ENCODE results near the gene CIAPIN1.

The CIAPIN1 gene

DNA sequence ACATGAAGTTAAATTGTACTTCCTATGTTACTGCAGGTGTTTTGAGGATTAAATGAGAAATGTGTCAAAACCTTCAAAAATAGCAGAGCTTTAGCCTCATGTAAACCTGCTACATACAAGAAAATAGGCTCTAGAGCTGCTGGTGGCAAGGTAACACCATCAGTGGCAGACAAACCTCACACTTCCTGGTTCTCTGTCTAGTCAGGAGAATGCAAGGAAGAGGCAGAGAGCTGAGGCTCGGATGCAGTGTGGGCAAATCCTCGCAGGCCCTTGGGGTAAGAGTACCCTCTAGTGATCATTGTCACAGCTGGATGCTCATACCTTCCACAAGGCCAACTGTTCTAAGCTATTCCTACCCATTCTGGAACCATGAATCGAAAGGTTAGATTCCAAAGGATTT is 14.2 kb downstream of the CIAPIN1 start:
- H3K9ac ChIP-seq (ENCODE audit: low read depth, low read length), result no peak overlapping the region
- H3K27ac ChIP-seq (ENCODE audit: low read depth, low read length), result no peak overlapping the region
- no peaks in the 10 kb centered on the region for H3K9me3 ChIP-seq (ENCODE audit: insufficient read depth, low read depth, low read length)
- peaks cover 95% of the 10 kb centered on the region for H3K36me3 ChIP-seq (ENCODE audit: insufficient read depth, low read length)
- no peaks in the 10 kb centered on the region for H3K4me1 ChIP-seq (ENCODE audit: insufficient read depth, low read length)
- no peaks in the 10 kb centered on the region for H3K27me3 ChIP-seq (ENCODE audit: insufficient read depth, low read length)
- H3K4me3 ChIP-seq (ENCODE audit: low read length), result no peak overlapping the region
- WGBS, result 95% methylated on average over 3 of the region's 3 CpGs

DNA sequence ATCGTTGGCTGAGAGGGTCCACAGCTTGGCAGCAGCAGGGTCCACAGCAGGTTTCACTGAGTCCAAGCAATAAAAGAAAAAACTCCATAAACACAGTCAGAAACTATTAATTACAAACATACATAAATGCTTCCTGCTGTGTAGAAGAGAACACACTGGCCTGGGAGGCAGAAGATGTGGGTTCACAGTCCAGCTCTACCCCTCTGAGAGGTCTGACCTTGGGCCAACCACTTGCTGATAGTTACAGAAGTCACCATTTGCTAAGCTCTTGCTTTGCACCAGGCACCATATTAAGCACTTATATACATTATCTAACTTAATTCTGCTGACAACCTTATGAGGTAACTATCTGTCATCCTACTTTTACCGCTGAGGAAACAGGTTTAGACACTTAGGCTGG is 14.7 kb downstream of the CIAPIN1 start:
- H3K9me3 ChIP-seq (ENCODE audit: insufficient read depth, low read depth, low read length), result no peaks in the 10 kb centered on the region
- 94% methylated on average over 2 of the region's 2 CpGs for WGBS
- H3K4me1 ChIP-seq (ENCODE audit: insufficient read depth, low read length), result no peaks in the 10 kb centered on the region
- no peak overlapping the region for H3K4me3 ChIP-seq (ENCODE audit: low read length)
- no peak overlapping the region for H3K27ac ChIP-seq (ENCODE audit: low read depth, low read length)
- no peaks in the 10 kb centered on the region for H3K27me3 ChIP-seq (ENCODE audit: insufficient read depth, low read length)
- peaks cover 94% of the 10 kb centered on the region for H3K36me3 ChIP-seq (ENCODE audit: insufficient read depth, low read length)
- no peak overlapping the region for H3K9ac ChIP-seq (ENCODE audit: low read depth, low read length)

DNA sequence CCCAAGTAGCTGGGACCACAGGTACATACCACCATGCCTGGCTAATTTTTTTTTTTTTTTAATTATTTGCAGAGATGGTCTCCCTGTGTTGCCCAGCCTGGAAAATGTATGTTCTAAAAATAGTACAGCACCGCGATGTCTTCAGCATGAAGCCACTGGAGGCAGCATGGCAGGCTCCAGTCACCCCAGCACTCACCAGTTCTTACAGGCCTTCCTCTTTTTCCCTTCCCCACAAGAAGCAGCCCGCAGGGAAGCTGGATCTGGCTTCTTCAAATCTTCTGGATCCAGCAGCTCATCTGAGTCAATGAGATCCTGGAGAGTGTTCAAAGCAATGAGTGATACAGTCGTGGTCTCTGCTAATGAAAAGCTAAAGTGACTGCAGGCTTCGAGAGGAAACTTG is 16.2 kb downstream of the CIAPIN1 start:
- Histone ChIP-seq H3K4me1 (ENCODE audit: insufficient read depth, low read length) (no peaks in the 10 kb centered on the region), H3K9me3 (ENCODE audit: insufficient read depth, low read depth, low read length) (no peaks in the 10 kb centered on the region), H3K4me3 (ENCODE audit: low read length) (no peak overlapping the region), H3K36me3 (ENCODE audit: insufficient read depth, low read length) (peaks cover 91% of the 10 kb centered on the region), H3K27me3 (ENCODE audit: insufficient read depth, low read length) (no peaks in the 10 kb centered on the region), H3K9ac (ENCODE audit: low read depth, low read length) (no peak overlapping the region), H3K27ac (ENCODE audit: low read depth, low read length) (no peak overlapping the region)
- WGBS, result 93% methylated on average over 5 of the region's 5 CpGs

DNA sequence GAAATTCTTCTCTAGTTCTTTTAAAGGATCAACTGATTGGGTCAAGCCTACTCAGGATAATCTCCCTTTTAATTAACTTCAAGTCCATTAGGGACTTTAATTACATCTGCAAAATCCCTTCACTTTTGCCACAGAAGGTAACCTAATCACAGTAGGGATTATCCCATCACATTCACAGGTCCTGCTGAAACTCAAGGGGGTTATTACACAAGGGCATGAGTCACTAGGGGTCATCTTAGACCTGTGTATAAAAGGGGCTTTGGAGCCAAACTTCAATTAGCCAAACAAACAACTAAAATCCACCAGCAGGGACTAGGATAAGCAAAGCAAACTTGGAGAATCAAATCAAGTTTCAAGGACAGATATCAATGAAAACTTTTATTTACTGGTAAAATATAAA is 19.4 kb downstream of the CIAPIN1 start:
- no peaks in the 10 kb centered on the region for H3K9me3 ChIP-seq (ENCODE audit: insufficient read depth, low read depth, low read length)
- H3K4me1 ChIP-seq (ENCODE audit: insufficient read depth, low read length), result no peaks in the 10 kb centered on the region
- H3K9ac ChIP-seq (ENCODE audit: low read depth, low read length), result no peak overlapping the region
- H3K4me3 ChIP-seq (ENCODE audit: low read length), result no peak overlapping the region
- peaks cover 60% of the 10 kb centered on the region for H3K36me3 ChIP-seq (ENCODE audit: insufficient read depth, low read length)
- no peak overlapping the region for H3K27ac ChIP-seq (ENCODE audit: low read depth, low read length)
- no peaks in the 10 kb centered on the region for H3K27me3 ChIP-seq (ENCODE audit: insufficient read depth, low read length)

DNA sequence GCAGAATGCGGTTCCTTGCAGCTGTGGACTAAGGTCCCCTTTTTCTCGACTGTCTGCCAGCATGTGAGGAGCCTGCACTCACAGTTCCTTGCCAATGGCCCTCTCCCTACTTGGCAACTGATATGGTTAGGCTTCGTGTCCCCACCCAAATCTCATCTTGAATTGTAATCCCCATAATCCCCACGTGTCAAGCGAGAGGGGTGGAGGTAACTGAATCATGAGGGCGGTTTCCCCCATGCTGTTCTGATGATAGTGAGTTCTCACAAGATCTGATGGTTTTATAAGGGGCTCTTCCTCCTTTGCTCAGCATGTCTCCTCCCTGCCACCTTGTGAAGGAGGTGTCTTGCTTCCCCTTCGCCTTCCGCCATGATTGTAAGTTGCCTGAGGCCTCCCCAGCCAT is 19.9 kb downstream of the CIAPIN1 start:
- Histone ChIP-seq H3K4me1 (ENCODE audit: insufficient read depth, low read length) (no peaks in the 10 kb centered on the region), H3K36me3 (ENCODE audit: insufficient read depth, low read length) (peaks cover 55% of the 10 kb centered on the region), H3K27me3 (ENCODE audit: insufficient read depth, low read length) (no peaks in the 10 kb centered on the region), H3K9me3 (ENCODE audit: insufficient read depth, low read depth, low read length) (no peaks in the 10 kb centered on the region), H3K4me3 (ENCODE audit: low read length) (no peak overlapping the region), H3K9ac (ENCODE audit: low read depth, low read length) (no peak overlapping the region), H3K27ac (ENCODE audit: low read depth, low read length) (no peak overlapping the region)
- 93% methylated on average over 8 of the region's 8 CpGs for WGBS

DNA sequence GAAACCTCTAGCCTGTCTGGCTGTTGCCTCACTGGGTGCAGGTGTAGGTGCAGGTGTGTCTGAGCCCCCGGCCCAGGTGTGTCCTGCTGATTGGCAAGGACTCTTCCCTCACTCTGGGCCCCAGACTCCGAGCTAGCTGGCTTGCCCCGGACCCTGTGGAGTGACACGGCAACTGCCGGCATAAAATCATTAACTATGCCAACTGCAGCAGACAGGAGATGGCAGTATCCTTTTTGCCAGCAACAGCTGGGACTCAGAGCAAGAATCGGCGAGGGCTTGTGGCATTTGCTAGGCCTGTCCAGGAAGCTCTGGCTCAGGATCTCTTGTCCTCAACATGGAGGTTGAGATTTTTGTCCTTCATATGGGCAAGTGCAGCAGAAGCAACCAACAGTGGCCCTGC is 20.8 kb downstream of the CIAPIN1 start:
- H3K4me1 ChIP-seq (ENCODE audit: insufficient read depth, low read length), result no peaks in the 10 kb centered on the region
- H3K4me3 ChIP-seq (ENCODE audit: low read length), result no peak overlapping the region
- H3K27me3 ChIP-seq (ENCODE audit: insufficient read depth, low read length), result no peaks in the 10 kb centered on the region
- H3K9ac ChIP-seq (ENCODE audit: low read depth, low read length), result no peak overlapping the region
- no peak overlapping the region for H3K27ac ChIP-seq (ENCODE audit: low read depth, low read length)
- 95% methylated on average over 7 of the region's 7 CpGs for WGBS
- peaks cover 45% of the 10 kb centered on the region for H3K36me3 ChIP-seq (ENCODE audit: insufficient read depth, low read length)
- H3K9me3 ChIP-seq (ENCODE audit: insufficient read depth, low read depth, low read length), result no peaks in the 10 kb centered on the region

DNA sequence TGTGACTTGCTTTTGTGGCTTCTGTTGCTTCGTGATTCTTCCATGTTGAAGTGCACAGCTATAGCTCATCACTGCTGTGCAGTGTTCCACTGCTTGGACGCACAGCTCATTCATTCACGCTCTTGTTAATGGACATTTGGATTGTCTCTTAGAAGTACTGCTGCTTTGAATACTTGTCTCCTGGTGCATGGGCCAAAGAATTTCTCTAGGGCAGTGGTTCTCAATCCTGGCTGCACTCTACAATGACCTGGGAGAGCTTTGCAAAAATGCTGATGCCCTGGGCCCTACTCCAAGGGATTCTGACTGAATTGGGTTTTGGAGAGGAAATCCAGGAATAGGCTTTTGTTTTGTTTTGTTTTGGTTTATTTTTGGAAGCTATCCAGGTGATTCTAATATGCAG is 22.6 kb downstream of the CIAPIN1 start:
- WGBS, result 88% methylated on average over 3 of the region's 3 CpGs
- Histone ChIP-seq H3K9ac (ENCODE audit: low read depth, low read length) (no peak overlapping the region), H3K36me3 (ENCODE audit: insufficient read depth, low read length) (peaks cover 28% of the 10 kb centered on the region), H3K4me3 (ENCODE audit: low read length) (no peak overlapping the region), H3K27ac (ENCODE audit: low read depth, low read length) (no peak overlapping the region), H3K9me3 (ENCODE audit: insufficient read depth, low read depth, low read length) (no peaks in the 10 kb centered on the region), H3K27me3 (ENCODE audit: insufficient read depth, low read length) (no peaks in the 10 kb centered on the region), H3K4me1 (ENCODE audit: insufficient read depth, low read length) (no peaks in the 10 kb centered on the region)

DNA sequence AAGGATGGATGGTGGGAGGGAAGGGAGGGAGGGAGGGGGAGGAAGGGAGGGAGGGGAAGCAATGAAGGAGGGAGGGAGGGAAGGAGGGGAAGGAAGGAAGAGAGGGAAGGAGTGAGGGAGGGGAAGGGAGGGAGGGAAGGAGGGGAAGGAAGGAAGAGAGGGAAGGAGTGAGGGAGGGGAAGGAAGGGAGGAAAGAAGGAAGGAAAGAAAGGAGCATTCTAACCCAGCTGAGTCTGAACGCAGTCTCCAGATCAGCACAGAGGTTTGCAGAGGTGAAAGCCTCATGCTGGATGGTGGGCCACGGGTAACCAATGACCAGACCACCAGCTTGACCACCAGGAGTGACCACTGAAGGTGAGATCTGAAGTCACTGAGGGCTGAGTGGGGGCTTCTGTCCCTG is 24.0 kb downstream of the CIAPIN1 start:
- H3K4me3 ChIP-seq (ENCODE audit: low read length), result no peak overlapping the region
- no peaks in the 10 kb centered on the region for H3K27me3 ChIP-seq (ENCODE audit: insufficient read depth, low read length)
- no peak overlapping the region for H3K9ac ChIP-seq (ENCODE audit: low read depth, low read length)
- no peak overlapping the region for H3K27ac ChIP-seq (ENCODE audit: low read depth, low read length)
- peaks cover 16% of the 10 kb centered on the region for H3K36me3 ChIP-seq (ENCODE audit: insufficient read depth, low read length)
- H3K9me3 ChIP-seq (ENCODE audit: insufficient read depth, low read depth, low read length), result no peaks in the 10 kb centered on the region
- no peaks in the 10 kb centered on the region for H3K4me1 ChIP-seq (ENCODE audit: insufficient read depth, low read length)
- 76% methylated on average over 2 of the region's 2 CpGs for WGBS

DNA sequence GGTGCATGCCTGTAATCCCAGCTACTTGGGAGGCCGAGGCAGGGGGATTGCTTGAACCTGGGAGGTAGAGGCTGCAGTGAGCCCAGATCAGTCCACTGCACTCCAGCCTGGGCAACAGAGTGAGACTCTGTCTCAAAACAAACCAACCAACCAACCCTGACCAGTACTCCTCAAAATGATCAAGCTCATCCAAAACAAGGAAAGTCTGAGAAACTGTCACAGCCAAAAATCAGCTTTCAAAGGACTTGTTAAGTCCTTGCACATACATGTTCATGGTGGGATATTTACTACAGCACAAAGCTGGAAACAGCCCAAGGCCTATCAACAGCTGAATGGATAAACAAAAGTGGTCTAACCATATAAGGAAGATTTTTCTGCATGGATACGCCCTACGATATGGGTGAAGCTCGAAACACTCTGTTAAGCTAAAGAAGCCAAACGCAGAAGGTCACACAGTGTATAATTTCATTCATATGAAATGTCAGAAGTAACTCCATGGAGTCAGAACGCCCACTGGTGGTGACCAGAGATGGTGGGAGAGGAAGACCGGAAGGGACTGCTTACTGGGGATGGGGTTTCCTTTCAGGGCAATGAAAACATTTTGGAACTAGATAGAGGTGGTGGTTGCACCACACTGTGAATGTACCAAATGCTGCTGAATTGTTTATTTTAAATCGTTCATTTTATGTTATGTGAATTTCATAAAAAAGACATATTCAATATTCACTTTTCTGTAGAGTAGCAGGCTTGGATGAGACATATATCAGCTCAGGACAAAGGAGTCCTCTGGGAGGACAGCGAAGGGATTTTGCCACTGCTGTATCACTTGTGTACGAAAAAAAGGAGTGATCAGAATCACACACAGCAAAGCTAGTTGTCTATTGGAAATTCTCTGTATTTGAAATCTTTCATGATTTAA is 24.9 kb downstream of the CIAPIN1 start:
- no peak overlapping the region for H3K27ac ChIP-seq (ENCODE audit: low read depth, low read length)
- H3K36me3 ChIP-seq (ENCODE audit: insufficient read depth, low read length), result peaks cover 8% of the 10 kb centered on the region; the same call in 1 of the 2 replicates
- H3K9ac ChIP-seq (ENCODE audit: low read depth, low read length), result no peak overlapping the region
- no peak overlapping the region for H3K4me3 ChIP-seq (ENCODE audit: low read length)
- no peaks in the 10 kb centered on the region for H3K27me3 ChIP-seq (ENCODE audit: insufficient read depth, low read length)
- H3K4me1 ChIP-seq (ENCODE audit: insufficient read depth, low read length), result no peaks in the 10 kb centered on the region; the same call in 1 of the 2 replicates
- 72% methylated on average over 9 of the region's 10 CpGs for WGBS
- H3K9me3 ChIP-seq (ENCODE audit: insufficient read depth, low read depth, low read length), result no peaks in the 10 kb centered on the region

DNA sequence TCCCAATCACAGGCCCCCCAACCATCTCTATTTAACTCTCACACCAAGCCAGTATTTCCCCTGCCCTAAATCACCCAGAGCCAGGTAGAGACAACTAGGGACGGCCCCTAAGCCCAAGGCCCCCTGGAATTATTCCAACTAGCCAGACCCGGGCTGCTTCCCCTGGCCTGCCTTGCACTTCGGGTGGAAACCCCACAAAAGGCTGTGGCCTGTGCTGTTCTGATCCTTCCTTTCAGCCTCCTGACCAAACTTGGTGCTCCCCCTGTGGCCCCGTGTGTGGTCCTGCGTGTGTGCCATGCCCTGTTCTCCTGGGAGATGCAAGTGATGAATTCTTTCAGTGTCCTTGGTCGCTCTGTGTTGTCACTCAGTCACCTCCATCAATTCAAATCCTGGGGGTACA is 27.7 kb downstream of the CIAPIN1 start:
- H3K9me3 ChIP-seq (ENCODE audit: insufficient read depth, low read depth, low read length), result no peaks in the 10 kb centered on the region
- peaks cover 3% of the 10 kb centered on the region; the same call in 1 of the 2 replicates for H3K4me1 ChIP-seq (ENCODE audit: insufficient read depth, low read length)
- WGBS, result 83% methylated on average over 5 of the region's 6 CpGs
- H3K4me3 ChIP-seq (ENCODE audit: low read length), result no peak overlapping the region
- no peaks in the 10 kb centered on the region for H3K36me3 ChIP-seq (ENCODE audit: insufficient read depth, low read length)
- H3K27me3 ChIP-seq (ENCODE audit: insufficient read depth, low read length), result no peaks in the 10 kb centered on the region
- H3K9ac ChIP-seq (ENCODE audit: low read depth, low read length), result no peak overlapping the region
- no peak overlapping the region for H3K27ac ChIP-seq (ENCODE audit: low read depth, low read length)

DNA sequence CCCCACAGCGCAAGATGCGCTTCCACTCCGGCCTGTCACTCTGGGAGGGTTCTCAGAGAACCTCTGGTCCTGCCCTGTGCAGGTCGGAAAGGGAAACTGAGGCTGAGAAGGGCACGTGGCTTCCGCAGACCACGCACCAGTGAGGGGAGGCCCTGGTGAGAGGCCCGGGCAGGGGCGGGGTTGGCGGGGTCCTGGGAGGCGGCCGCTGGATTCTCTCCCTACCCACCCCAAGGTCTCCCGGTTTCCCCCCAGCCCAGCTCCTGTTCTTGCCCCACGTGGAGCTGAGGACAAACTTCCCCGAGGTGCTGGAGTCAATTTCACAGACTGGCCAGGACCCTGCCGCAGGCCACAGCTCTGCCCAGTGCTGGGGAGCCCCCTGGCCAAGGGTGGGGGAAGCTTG is 31.1 kb downstream of the CIAPIN1 start:
- Histone ChIP-seq H3K4me3 (ENCODE audit: low read length) (peak overlapping the region; percentile 43; the same call in 1 of the 2 replicates), H3K9ac (ENCODE audit: low read depth, low read length) (peak overlapping the region; percentile 69)

More for the DNA sequence above, 31.1 kb downstream of the CIAPIN1 start:
- no peaks in the 10 kb centered on the region for H3K27me3 ChIP-seq (ENCODE audit: insufficient read depth, low read length)
- peaks cover 3% of the 10 kb centered on the region; the same call in 1 of the 2 replicates for H3K4me1 ChIP-seq (ENCODE audit: insufficient read depth, low read length)
- H3K27ac ChIP-seq (ENCODE audit: low read depth, low read length), result no peak overlapping the region
- H3K9me3 ChIP-seq (ENCODE audit: insufficient read depth, low read depth, low read length), result no peaks in the 10 kb centered on the region
- WGBS, result 90% methylated on average over 16 of the region's 16 CpGs
- H3K36me3 ChIP-seq (ENCODE audit: insufficient read depth, low read length), result no peaks in the 10 kb centered on the region

All from HUES64 (cell line).